ENCODE results near the gene EIF3D.

DNA sequence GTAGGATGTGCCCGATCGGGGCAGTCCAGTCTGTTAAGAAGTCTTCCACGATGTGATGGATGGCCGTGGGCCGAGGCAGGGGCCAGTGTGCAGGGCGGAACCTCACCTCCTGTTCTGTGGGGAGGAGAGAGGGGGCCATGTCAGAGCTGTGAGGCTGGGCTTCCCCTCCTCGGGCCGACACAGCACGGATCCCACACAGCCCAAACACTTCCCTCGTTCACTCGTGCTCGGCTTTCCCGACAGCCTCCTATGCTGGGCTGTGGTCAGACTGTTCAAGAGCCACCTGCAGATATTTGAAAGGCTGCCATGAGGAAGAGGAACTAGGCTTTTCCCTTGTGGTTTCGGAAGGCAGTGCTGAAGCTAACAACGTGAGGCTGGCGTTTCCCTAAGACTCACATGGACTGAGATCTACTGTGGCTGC lies 35.3 kb downstream of the EIF3D start:
- no peak for TF ChIP-seq GATA2 (IDR thresholded peaks at IDR 0.05; ENCODE audit: low read depth, low read length)
- no peak for TF ChIP-seq GATA3 (IDR thresholded peaks at IDR 0.05; ENCODE audit: low read depth, low read length)

Measured in SH-SY5Y (cell line).